GM20000 (cell line): ENCODE data around the gene PLVAP.
A peak's percentile ranks its signal among the peaks of the same experiment; 100 is the strongest.

Experiments
- DNase-seq: peaks from one replicate; pipeline ENCODE4 v3.0.0; 2012; ENCODE audit warnings: low spot score
- CTCF ChIP-seq: IDR thresholded peaks from 2 replicates; pipeline ENCODE4 v1.5.1; 2012; ENCODE audit warnings: mild to moderate bottlenecking, control low read depth; ENCODE audit errors: extremely low read depth, missing control alignments

The PLVAP gene

GRCh38 chr19:17406046-17406886, 29.1 kb upstream of the PLVAP start:
- DNase-seq = no peak
- TF ChIP-seq CTCF = no peak

GRCh38 chr19:17405250-17406045, 28.3 kb upstream of the PLVAP start, which contains the start of gene BST2:
Gene BST2 (minus strand): TSS chr19:17405630. CDS start chr19:17405575, 55 bp downstream.
- DNase-seq = peak; percentile 92
- TF ChIP-seq CTCF = no peak

GRCh38 chr19:17404621-17405249, 27.6 kb upstream of the PLVAP start:
- no peak for TF ChIP-seq CTCF
- no peak for DNase-seq

GRCh38 chr19:17404015-17404414, 26.9 kb upstream of the PLVAP start:
- DNase-seq = no peak
- no peak for TF ChIP-seq CTCF

- DNase-seq = peak; percentile 83
- TF ChIP-seq CTCF = no peak
Measured at GRCh38 chr19:17402982-17403855, 26.1 kb upstream of the PLVAP start.

- no peak for TF ChIP-seq CTCF
- no peak for DNase-seq
Measured at GRCh38 chr19:17401628-17402027, 24.5 kb upstream of the PLVAP start.
